Measurements from ENCODE around the gene SH3GLB2.
"Not testable (repeated sequence)": the region's sequence is repeated elsewhere in the genome, so short reads cannot be mapped to it uniquely, and the experiment has no call there.

The SH3GLB2 gene

DNA sequence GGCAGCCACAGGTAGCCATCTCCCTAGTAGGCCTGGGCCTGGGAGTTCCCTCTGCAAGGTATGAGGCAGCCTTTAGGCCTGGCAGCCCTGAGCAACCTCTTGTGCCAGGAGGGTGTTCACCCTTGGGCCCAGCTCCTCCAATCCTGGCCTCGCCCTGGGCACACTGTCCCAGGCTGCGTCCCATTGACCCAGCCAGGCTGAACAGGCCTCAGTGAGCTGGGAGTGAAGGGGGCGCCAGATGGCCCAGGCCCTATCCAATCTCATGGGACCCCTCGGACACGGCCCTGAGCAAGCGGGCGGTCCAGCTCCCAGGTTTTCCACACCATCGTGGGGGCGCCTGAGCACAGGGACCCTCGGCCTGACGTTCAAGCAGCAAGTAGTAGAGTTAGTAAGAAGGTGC, 14.5 kb downstream of the SH3GLB2 start:
- DNase-seq = no peak

DNA sequence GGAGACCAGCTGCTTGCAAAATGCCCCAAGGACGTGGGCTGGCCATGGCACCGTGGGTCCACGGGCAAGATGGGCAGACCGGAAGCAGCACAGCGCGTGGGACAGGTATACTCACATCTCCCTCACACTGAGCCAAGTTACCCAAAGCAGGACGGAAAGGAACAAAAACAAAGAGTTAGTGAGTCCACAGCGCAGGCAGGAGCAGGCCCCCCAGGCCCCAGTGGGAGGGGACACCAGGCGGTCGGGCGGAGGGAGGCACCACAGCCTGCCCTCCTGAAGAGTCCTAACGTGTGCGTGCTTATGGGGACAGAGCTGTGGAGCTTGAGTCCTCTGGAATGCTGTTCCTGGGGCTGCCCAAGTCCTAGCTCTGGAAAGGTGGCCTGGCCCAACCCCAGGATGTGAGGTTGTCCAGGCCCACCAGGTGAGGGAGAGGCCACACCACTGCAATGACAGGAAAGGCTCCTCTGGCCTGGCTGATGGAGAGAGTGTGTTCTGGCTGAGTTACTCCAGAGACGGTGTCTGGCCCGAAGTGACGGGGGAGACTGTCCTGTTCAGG, 15.2 kb downstream of the SH3GLB2 start:
- no peak for DNase-seq

GRCh38 chr9:129012343-129012742, 15.8 kb downstream of the SH3GLB2 start:
- DNase-seq = no peak

GRCh38 chr9:129011761-129012181, 16.4 kb downstream of the SH3GLB2 start:
- no peak for DNase-seq

DNA sequence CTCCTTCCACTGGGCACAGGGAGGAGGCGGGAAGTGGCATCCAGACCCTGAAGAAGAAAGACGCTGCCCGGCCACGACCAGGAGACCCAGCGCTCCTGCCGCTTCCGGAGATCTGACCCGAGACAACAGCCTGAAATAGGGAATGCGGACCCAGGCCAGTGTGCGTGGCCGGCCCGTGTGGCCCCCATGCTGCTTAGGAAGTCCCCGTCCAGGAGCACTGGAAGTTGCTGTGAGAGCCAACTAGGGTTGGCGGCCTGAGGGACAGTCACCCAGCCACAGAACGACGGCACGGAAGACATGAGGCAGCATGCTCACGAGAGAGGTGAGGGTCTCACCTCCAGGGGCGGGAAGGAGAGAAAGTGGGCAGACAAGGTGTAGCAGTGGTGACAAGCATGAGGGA, 17.0 kb downstream of the SH3GLB2 start:
- DNase-seq = no peak

- DNase-seq = no peak
These were observed 17.7 kb downstream of the SH3GLB2 start for GRCh38 chr9:129010267-129010975.

- DNase-seq = no peak
These were observed 18.5 kb downstream of the SH3GLB2 start for GRCh38 chr9:129009584-129010141.

- DNase-seq = no peak
These were observed 19.0 kb downstream of the SH3GLB2 start for GRCh38 chr9:129008986-129009583.

DNA sequence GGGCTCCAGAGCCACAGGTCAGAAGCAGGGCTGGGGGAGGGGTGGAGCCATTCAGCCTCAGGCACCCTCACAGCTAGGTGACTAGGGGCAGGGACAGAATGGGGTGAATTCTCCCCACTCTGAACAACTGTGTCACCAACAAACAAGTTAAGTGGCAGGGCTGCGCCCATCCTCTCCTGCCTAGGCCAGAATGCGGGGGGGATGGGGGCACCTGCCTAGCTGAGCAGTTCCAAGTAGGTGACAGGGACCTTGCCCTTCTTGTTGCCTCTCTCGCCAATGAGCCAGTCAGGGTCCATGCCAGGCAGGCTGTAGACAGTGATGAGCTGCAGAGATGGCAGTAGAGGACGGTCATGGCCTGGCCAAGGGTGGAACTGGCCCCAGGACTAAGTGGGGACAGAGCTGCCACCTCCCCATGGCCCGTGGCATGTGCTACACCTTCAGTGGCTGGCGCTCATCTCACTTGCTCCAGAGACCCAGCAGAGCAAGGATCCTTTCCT, 19.6 kb downstream of the SH3GLB2 start:
- DNase-seq = no peak

DNA sequence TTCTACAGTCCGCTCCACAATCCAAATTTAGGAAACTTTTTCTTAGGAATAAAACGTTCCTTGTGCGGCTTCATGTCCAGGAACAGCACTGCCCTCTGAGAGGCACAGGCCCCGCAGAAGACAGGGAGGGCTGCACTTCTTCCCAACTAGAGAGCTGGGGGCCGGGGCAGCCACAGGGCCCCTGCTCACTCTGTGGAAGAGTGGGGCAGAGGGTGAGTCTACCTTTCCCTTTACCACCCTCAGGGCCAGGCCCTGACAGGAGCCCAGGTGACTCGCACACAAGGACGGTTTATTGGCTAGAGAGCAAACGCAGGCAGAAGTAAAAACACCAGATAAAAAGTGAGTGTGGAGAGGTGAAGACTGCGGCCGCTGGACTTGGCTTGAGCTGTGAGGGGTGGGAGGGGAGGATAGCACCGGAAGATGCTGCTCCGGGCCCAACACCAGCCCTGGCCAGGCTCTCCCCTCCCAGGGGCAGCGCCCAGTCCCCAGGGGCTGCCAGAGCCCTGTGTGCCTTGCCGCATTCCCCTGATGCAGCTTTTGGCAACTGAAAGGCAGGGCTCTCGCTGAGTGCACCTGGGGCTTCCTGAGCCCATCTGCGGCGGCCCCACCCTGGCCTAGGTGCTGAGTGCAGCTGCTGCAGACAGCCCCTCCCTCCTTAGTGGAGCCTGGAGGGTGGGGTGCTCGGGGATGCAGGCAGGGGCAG, 20.2 kb downstream of the SH3GLB2 start:
- no peak for DNase-seq

DNA sequence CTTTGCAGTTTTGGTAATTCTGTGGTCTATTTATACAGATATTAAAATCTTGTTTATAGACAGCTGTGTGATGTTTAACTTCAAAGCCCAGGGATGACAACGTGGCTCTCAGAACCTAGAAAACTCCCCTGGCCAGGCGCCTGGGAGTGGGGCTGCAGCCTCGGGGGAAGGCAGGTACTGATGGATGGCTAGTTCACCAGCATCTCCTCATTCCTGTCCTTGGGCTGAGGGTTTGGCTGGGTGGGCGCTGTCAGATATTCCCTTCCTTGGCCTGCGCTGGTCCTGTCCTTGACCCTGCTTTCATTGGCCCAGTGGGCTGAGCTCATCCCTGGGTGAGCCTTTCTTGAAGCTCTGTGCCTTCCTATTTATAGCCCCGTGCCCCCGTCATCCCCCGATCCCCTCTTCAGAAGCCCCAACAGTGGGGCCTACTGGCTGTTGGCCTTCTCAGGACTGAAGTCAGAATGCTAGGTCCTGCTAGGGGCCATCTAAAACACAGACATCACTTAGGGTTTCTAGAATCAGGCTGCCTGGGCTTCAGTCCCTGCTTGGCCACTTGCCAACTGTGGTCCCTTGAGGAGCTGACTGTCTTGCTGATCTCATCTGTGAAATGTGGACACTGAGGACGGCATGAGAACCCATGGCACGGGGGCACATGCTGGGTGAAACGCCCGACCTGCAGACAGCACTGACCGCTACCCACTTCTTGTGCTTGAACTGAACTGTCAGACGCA, 20.9 kb downstream of the SH3GLB2 start:
- no peak for DNase-seq

GRCh38 chr9:129006328-129007034, 21.6 kb downstream of the SH3GLB2 start:
- peak in 1 of 2 donors; percentile 43 for DNase-seq

- no peak for DNase-seq
These were observed 22.7 kb downstream of the SH3GLB2 start for GRCh38 chr9:129005336-129005997.

DNA sequence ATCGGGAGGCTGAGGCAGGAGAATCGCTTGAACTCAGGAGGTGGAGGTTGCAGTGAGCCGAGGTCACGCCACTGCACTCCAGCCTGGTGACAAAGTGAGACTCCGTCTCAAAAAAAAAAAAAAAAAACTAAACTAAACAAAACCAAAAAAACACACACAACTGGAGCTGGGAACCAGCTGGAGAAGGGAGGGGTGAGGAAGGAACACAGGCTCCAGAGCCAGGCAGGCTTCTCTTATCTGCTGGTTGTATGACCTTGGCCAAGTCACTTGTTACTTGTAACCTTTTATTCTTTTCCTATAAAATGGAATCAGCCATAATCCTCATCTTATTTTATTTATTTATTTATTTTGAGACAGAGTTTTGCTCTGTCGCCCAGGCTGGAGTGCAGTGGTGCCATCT, 24.0 kb downstream of the SH3GLB2 start:
- not testable (repeated sequence) for DNase-seq

- DNase-seq = no peak
These were observed 25.1 kb downstream of the SH3GLB2 start for GRCh38 chr9:129002992-129003391.

DNA sequence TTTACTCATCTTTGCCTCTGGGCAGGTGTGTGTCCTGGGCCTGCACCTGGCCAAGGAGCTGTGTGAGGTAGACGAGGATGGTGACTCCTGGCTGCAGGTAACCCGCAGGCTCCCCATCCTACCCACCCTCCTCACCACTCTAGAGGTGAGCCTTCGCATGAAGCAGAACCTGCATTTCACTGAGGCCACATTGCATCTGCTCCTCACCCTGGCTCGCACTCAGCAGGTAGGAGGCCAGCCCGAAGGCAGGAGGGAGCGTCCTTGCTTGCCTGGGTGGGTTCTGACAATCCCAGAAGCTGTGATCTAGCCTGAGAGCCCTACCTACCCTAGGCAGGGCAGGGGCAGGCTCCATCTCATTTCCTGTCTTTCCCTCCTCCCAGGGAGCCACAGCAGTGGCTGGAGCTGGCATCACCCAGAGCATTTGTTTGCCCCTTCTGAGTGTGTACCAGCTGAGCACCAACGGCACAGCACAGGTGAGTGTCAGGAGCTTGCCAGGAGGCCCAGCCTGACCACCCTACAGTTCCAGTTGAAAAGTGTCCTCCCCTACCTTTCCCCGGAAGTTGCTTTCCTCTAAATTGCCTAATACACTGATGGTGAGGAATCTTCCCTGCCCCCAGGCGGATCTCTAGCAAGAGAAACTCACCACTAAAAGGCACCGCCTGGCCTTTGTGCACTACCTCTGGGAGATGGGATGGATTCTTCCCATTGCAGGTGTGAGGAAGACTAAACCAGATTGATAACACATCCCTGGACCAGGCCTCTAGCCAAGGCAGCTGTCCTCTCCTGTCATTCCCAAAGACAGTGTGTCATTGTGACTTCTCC, 26.4 kb downstream of the SH3GLB2 start:
- no peak for DNase-seq

DNA sequence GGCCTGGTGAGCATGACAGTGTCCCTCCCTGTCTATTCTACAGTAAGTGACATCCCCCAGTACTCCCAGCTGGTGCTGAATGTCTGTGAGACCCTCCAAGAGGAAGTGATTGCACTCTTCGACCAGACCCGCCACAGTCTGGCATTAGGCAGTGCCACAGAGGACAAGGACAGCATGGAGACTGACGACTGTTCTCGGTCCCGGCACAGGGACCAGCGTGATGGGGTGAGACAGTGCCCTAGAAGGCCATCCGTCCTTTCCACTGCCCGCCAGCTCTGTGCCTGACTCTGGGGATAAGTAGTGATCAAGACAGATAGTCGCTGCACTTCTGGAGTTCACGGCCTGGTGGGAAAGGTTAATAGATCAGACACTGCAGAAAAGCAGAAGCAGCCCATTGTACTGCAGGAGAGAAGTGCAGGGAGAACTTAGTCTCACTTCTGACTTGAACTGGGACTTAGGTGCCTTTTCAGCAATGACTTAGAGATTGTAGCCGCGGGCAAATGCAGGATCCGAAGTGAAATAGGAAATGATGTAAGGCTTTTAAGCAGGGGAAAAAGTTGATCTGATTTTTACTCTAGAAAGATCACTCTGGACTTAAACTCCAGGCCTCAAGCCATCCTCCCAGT, 28.4 kb downstream of the SH3GLB2 start:
- DNase-seq = no peak

DNA sequence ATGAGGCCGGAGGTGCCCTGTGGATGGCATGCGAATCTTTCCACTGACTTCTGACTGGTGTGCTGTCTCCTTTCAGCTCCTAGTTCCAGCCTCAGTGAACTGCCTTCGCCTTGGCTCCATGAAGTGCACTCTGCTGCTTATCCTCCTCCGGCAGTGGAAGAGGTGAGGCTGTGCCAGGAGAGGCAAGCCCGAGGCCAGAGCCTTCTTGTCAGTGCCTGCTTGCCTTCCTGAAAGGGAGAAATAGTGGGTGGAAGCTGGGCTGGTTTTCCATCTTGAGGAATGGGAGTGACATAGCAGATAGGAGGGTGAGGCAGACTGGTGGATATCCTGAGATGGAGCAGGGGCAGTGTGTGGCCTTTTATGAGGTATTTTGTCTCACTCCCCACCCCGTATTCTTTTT, 29.7 kb downstream of the SH3GLB2 start:
- no peak for DNase-seq

DNA sequence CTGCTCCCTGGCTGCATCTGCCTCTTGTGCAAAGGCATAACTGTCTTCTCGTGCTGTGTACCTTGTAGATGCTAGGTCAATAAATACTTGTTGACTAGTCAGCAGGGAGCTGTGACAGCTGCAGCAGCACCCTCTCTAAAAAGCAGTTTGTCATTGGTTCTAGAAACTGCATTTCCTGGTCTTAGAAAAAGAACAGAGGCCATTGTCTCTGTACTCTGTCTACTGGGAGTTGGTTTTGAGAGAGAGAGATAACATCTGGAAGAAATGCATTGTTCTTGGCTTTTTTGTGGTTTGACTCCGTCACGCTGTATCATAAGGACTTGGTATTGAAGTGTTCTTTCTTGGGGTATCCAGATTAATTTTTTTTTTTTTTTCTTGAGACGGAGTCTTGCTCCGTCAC, 32.3 kb downstream of the SH3GLB2 start:
- no peak for DNase-seq

DNA sequence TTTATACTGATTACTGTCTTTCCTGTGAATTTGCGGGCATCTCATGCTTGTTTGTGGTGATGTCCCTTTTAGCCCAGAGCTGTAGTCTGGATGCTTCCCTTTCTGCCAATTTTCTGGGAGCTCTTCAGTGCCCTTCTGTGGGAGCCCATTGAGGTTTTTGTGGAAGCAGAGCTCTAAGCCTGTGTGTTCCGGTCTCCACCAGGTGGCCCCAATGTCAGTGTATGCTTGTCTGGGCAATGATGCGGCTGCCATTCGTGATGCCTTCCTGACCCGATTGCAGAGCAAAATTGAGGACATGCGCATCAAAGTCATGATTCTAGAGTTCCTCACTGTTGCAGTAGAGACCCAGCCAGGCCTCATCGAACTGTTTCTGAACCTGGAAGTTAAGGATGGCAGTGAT, 35.1 kb downstream of the SH3GLB2 start:
- DNase-seq = peak in 1 of 2 donors; percentile 1
